ENCODE data around the gene CYS1.

The CYS1 gene

GRCh38 chr2:10091182-10091888 is 11.1 kb upstream of the CYS1 start:
- DNase-seq, result no peak

- DNase-seq, result no peak
Observed at GRCh38 chr2:10089565-10090190, 9.5 kb upstream of the CYS1 start.

GRCh38 chr2:10087360-10087759 is 7.1 kb upstream of the CYS1 start:
- DNase-seq, result no peak

GRCh38 chr2:10086950-10087349 is 6.7 kb upstream of the CYS1 start:
- no peak for DNase-seq

GRCh38 chr2:10085668-10086059 is 5.5 kb upstream of the CYS1 start:
- no peak for DNase-seq

- DNase-seq, result no peak
Observed at GRCh38 chr2:10085043-10085667, 4.9 kb upstream of the CYS1 start.

GRCh38 chr2:10084223-10084865 is 4.1 kb upstream of the CYS1 start:
- no peak for DNase-seq

- no peak for DNase-seq
Observed at GRCh38 chr2:10083692-10084211, 3.5 kb upstream of the CYS1 start.

GRCh38 chr2:10083046-10083445 is 2.8 kb upstream of the CYS1 start:
- DNase-seq, result no peak

- DNase-seq, result no peak
Observed at GRCh38 chr2:10080536-10081304, 509 bp upstream of the CYS1 start.

- no peak for DNase-seq
Observed at GRCh38 chr2:10079266-10079869, 843 bp downstream of the CYS1 start.

GRCh38 chr2:10078704-10079265 is 1.4 kb downstream of the CYS1 start:
- no peak for DNase-seq

GRCh38 chr2:10078001-10078400 is 2.2 kb downstream of the CYS1 start:
- no peak for DNase-seq

- no peak for DNase-seq
Observed at GRCh38 chr2:10076988-10077527, 3.2 kb downstream of the CYS1 start.

GRCh38 chr2:10076511-10076910 is 3.7 kb downstream of the CYS1 start:
- DNase-seq, result no peak

- DNase-seq, result no peak
Observed at GRCh38 chr2:10075571-10076209, 4.5 kb downstream of the CYS1 start.

- no peak for DNase-seq
Observed at GRCh38 chr2:10075101-10075500, 5.1 kb downstream of the CYS1 start.

GRCh38 chr2:10073706-10074105 is 6.5 kb downstream of the CYS1 start:
- no peak for DNase-seq

- DNase-seq, result peak; percentile 45 to 59 (median 52)
Observed at GRCh38 chr2:10072656-10073480, 7.3 kb downstream of the CYS1 start.

GRCh38 chr2:10071595-10071994 is 8.6 kb downstream of the CYS1 start:
- no peak for DNase-seq
